ENCODE measurements around the gene WDTC1.
A peak's percentile ranks its signal among the peaks of the same experiment; 100 is the strongest.

WDTC1 gene

GRCh38 chr1:27348861-27349783 lies 114.7 kb downstream of the WDTC1 start:
- TF ChIP-seq, protein P1, sequence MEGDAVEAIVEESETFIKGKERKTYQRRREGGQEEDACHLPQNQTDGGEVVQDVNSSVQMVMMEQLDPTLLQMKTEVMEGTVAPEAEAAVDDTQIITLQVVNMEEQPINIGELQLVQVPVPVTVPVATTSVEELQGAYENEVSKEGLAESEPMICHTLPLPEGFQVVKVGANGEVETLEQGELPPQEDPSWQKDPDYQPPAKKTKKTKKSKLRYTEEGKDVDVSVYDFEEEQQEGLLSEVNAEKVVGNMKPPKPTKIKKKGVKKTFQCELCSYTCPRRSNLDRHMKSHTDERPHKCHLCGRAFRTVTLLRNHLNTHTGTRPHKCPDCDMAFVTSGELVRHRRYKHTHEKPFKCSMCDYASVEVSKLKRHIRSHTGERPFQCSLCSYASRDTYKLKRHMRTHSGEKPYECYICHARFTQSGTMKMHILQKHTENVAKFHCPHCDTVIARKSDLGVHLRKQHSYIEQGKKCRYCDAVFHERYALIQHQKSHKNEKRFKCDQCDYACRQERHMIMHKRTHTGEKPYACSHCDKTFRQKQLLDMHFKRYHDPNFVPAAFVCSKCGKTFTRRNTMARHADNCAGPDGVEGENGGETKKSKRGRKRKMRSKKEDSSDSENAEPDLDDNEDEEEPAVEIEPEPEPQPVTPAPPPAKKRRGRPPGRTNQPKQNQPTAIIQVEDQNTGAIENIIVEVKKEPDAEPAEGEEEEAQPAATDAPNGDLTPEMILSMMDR (IDR thresholded peaks at IDR 0.05), result no peak
- no peaks in the 10 kb centered on the region for H3K9me3 ChIP-seq (ENCODE audit: control insufficient read depth, low read length)
- H3K9ac ChIP-seq, result no peak overlapping the region
- no peaks in the 10 kb centered on the region for H3K79me2 ChIP-seq
- peak overlapping the region; percentile 57 for H3K4me3 ChIP-seq (ENCODE audit: low read depth, low read length)
- H2AFZ ChIP-seq, result peak overlapping the region; percentile 64
- no peaks in the 10 kb centered on the region for H3K36me3 ChIP-seq (ENCODE audit: control insufficient read depth, insufficient read depth, low read length)
- H3K27ac ChIP-seq, result no peak overlapping the region
- H3K4me1 ChIP-seq, result no peaks in the 10 kb centered on the region
- H3K27me3 ChIP-seq (ENCODE audit: control insufficient read depth, insufficient read depth, low read length), result no peaks in the 10 kb centered on the region
- H3K4me2 ChIP-seq (ENCODE audit: low read length), result peak overlapping the region; percentile 84

- no peaks in the 10 kb centered on the region for H3K9me3 ChIP-seq (ENCODE audit: control insufficient read depth, low read length)
- H2AFZ ChIP-seq, result peak overlapping the region; percentile 64
- no peak overlapping the region for H3K27ac ChIP-seq
- H3K4me2 ChIP-seq (ENCODE audit: low read length), result peak overlapping the region; percentile 84
- H3K4me1 ChIP-seq, result no peaks in the 10 kb centered on the region
- TF ChIP-seq, protein P1 (IDR thresholded peaks at IDR 0.05), result no peak
- peak overlapping the region; percentile 57 for H3K4me3 ChIP-seq (ENCODE audit: low read depth, low read length)
- no peaks in the 10 kb centered on the region for H3K36me3 ChIP-seq (ENCODE audit: control insufficient read depth, insufficient read depth, low read length)
- H3K79me2 ChIP-seq, result no peaks in the 10 kb centered on the region
- H3K9ac ChIP-seq, result no peak overlapping the region
- no peaks in the 10 kb centered on the region for H3K27me3 ChIP-seq (ENCODE audit: control insufficient read depth, insufficient read depth, low read length)
Observed at GRCh38 chr1:27349784-27350662, 115.6 kb downstream of the WDTC1 start.

GRCh38 chr1:27350663-27351540 lies 116.5 kb downstream of the WDTC1 start:
- no peaks in the 10 kb centered on the region for H3K4me1 ChIP-seq
- H3K27ac ChIP-seq, result no peak overlapping the region
- H3K36me3 ChIP-seq (ENCODE audit: control insufficient read depth, insufficient read depth, low read length), result no peaks in the 10 kb centered on the region
- no peaks in the 10 kb centered on the region for H3K79me2 ChIP-seq
- no peak overlapping the region for H3K4me2 ChIP-seq (ENCODE audit: low read length)
- no peaks in the 10 kb centered on the region for H3K9me3 ChIP-seq (ENCODE audit: control insufficient read depth, low read length)
- TF ChIP-seq, protein P1 (IDR thresholded peaks at IDR 0.05), result no peak
- H3K27me3 ChIP-seq (ENCODE audit: control insufficient read depth, insufficient read depth, low read length), result no peaks in the 10 kb centered on the region
- no peak overlapping the region for H3K4me3 ChIP-seq (ENCODE audit: low read depth, low read length)
- no peak overlapping the region for H3K9ac ChIP-seq
- no peak overlapping the region for H2AFZ ChIP-seq

DNA sequence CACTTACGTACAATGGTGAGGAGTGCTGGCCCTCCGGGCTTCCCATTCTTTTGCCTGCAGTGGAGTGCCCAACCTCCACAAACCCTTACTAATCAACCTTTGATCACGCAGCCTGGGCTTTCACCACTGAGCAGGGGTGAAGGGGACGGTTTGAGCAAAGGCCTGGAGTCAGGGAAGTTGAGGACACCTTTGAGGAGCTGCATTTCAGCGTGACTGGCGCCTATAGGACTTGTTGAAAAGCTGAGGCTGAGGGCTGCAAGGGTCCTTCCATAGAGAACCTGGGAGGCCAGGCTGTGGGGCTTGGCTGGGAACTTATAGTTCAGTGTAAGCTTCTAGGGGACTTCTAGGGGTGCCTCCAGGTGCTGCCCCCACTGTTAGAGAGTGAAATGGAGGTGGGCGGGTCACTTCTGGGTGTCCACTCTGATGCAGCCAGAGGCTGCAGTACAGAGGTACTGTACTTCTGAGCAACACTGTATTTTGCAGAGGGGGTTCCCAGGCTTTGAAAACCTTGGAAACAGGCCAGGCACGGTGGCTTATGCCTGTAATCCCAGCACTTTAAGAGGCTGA lies 117.2 kb downstream of the WDTC1 start:
- Histone ChIP-seq H3K4me2 (ENCODE audit: low read length) (no peak overlapping the region), H3K4me3 (ENCODE audit: low read depth, low read length) (no peak overlapping the region), H3K9ac (no peak overlapping the region), H3K9me3 (ENCODE audit: control insufficient read depth, low read length) (no peaks in the 10 kb centered on the region), H3K36me3 (ENCODE audit: control insufficient read depth, insufficient read depth, low read length) (no peaks in the 10 kb centered on the region), H2AFZ (no peak overlapping the region), H3K27me3 (ENCODE audit: control insufficient read depth, insufficient read depth, low read length) (no peaks in the 10 kb centered on the region), H3K27ac (no peak overlapping the region), H3K4me1 (no peaks in the 10 kb centered on the region), H3K79me2 (no peaks in the 10 kb centered on the region)
- TF ChIP-seq, protein P1 (IDR thresholded peaks at IDR 0.05), result no peak

Data from parathyroid adenoma (tissue), 2 donors.